T1000 (cell line): ENCODE data around the gene TANGO2.

Experiments used
- DNase-seq: peaks from one replicate; lab custom pipeline; 2025; ENCODE audit warnings: mixed read lengths; lab: John Stamatoyannopoulos, UW

Gene TANGO2

GRCh38 chr22:19983741-19984140 lies 37.2 kb upstream of the TANGO2 start:
- DNase-seq = no peak

DNA sequence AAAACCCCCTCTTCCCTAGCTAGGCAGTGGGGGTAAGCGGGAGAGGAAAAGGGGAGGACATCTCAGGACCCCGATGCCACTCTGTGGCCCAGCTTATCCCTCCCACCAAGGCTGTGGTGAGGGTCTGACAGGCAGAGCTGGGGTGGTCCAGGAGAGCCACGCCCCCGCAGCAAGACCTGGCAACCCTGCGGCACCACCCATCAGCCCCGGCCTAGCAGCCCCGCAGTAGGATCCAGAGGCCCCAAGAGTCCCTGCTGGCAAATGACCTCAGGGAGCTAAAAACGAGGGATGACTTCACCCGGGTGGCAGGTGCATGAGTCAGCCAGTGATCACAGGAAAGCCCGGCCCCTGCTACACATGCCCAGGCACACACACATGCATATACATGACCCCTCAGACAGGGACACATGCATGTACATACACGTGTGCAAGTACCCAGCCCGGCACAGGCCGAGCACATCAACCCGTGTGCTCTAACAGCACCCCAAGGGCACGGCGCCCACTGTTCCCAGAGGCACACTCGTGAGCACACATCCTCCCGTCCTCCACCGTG lies 36.6 kb upstream of the TANGO2 start:
- peak; percentile 67 for DNase-seq

GRCh38 chr22:19984851-19985811 lies 35.8 kb upstream of the TANGO2 start:
- no peak for DNase-seq

- DNase-seq = no peak
Measured at GRCh38 chr22:19986011-19986409, 34.9 kb upstream of the TANGO2 start.

GRCh38 chr22:19986410-19987341 lies 34.2 kb upstream of the TANGO2 start:
- peak; percentile 54 for DNase-seq

GRCh38 chr22:19987394-19988306 lies 33.3 kb upstream of the TANGO2 start:
- DNase-seq = no peak

DNA sequence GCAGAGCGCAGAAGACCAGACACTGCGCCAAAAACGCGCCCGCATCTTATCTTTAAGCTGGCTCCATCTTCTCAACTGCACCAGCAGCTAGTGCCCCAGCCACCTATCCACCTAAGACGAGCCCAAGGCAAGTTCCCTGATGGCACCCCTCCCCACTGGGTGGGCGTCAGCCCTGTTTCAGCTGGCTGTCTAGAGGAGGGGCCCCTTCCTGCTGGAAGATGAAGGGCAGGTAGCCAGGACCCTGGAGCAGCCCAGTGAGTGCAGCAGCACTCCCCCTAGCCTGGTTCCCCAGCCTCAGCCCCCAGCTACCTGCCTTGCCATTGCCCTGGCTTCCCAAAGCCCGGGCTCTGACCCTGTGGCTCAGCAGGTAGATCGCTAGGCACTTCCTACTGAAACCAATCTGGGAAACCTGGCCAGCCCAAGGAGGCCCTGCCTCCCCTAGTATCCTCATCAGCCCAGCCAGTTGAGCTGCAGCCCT lies 32.5 kb upstream of the TANGO2 start:
- DNase-seq = no peak

GRCh38 chr22:19988965-19989724 lies 31.8 kb upstream of the TANGO2 start:
- no peak for DNase-seq

- DNase-seq = no peak
Measured at GRCh38 chr22:19989725-19990067, 31.2 kb upstream of the TANGO2 start.

DNA sequence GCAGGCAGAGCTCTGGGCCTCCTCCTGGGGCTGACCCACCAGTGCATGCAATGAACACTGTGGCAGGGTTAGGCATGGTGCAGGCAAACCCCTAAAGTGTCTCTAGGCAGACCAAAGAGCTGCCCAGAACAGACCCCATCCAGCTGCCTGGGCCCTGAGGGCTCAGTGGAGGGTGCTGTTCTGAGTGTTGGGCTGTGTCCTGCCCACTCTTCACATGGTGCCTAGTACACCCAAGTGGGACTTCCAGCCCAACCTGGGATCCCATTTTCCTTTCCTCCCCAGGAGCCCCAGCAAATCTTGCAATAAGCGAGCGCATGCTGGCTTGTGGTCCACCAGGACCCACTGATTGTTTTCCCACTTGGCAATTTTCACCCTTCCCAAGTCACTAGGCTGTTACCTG lies 30.7 kb upstream of the TANGO2 start:
- DNase-seq = no peak

GRCh38 chr22:19990609-19991394 lies 30.1 kb upstream of the TANGO2 start:
- no peak for DNase-seq

DNA sequence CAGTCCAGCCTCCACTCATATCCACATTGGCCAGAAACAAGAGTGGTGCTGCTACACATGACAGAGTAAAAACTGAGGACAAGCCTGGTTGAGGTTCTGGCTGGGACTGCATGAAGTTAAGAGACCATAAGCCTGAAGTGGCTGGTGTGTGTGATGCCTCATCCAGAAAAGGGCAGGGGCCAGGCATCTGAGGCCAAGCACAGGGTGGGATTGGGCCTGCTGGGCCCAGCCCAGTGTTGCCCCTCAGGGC lies 29.6 kb upstream of the TANGO2 start:
- DNase-seq = no peak

- no peak for DNase-seq
Measured at GRCh38 chr22:19991645-19992451, 29.1 kb upstream of the TANGO2 start.

- DNase-seq = no peak
Measured at GRCh38 chr22:19992481-19992911, 28.4 kb upstream of the TANGO2 start.

GRCh38 chr22:19992921-19993355 lies 28.0 kb upstream of the TANGO2 start:
- no peak for DNase-seq

- DNase-seq = no peak
Measured at GRCh38 chr22:19993926-19994325, 27.0 kb upstream of the TANGO2 start.

DNA sequence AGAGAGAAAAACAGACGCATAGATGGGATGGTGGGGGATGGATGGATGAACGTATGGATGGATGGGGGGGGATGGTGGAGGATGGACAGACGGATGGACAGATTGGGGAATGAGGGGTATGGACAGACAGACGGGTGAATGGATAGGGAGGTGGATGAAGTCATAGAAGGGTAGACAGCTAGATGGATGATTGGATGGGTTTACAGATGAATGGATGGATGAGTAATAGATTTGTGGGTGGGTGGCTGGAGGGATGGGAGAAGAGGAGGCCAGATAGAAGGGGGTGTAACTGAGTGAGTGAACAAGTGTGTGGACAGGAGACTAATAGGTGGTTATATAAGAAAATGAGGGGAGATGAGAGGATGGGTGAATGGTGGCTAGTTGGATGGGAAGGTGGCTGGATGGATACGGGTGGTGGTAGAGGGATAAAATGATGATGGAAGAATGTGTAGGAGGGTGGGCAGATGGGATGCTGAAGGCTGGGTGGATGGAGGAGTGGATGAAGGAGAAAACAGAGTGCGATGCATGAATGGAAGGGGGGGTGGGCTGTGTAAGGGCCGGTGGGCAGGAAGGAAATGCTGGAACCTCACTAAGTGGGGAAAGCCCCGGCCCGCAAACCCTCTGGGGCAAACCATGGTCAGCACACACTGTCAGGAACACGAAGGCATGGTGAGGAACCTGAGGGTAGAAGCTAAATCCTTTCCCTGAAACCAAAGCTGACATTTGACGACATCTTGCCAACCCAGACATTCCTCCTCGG lies 25.9 kb upstream of the TANGO2 start:
- DNase-seq = no peak

DNA sequence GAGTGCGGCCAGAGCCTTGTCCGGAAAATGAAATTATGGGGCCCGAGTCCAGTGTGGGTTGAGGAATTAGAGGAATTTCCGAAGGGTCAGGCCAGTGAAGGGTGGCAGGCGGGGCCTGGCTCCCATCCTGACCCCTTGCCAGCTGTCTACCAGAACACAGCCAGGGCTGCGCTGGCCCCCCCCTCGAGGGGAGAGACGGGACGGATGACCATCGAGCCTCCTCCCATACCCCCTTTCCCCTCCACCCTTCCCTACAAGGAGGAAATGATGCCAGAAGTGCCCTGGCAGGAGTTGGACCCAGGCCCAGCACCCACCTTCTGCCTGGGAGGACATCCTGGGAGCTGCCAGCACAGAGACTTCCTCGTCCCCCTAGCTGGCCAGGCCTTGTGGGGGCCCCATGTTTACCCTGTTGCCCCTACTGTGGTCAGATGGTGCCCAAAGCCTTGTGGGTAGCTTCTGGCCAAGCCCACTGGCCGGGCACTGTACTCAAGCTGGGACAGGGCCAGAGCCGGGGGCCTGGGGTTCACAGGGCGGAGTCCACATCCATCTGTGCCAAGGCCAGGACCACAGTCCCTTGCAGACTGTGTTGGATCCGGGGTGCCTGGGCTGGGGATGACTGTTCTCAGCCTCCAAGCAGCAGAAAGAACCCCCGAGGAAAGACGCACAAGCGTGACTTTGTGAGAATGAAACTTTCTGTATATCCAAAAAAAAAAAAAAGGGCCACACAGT lies 25.1 kb upstream of the TANGO2 start:
- no peak for DNase-seq
